ENCODE data around the gene ZFP69.
A peak's percentile ranks its signal among the peaks of the same experiment; 100 is the strongest.
"Not testable (repeated sequence)": the region's sequence is repeated elsewhere in the genome, so short reads cannot be mapped to it uniquely, and the experiment has no call there.

ZFP69 gene

GRCh38 chr1:40476924-40477677 lies at the start of gene ZFP69:
TSS of gene ZFP69 (plus strand) at chr1:40477290. CDS start at chr1:40479362, 2,072 bp downstream.
- peak; percentile 55 to 65 for DNase-seq (ENCODE audit: low read depth in 2 of 2)

GRCh38 chr1:40431385-40431784 lies 45.7 kb upstream of the ZFP69 start:
- no peak for DNase-seq (ENCODE audit: low read depth in 2 of 2)

- DNase-seq (ENCODE audit: low read depth in 2 of 2): no peak
These were observed 44.3 kb upstream of the ZFP69 start for GRCh38 chr1:40432644-40433390.

DNA sequence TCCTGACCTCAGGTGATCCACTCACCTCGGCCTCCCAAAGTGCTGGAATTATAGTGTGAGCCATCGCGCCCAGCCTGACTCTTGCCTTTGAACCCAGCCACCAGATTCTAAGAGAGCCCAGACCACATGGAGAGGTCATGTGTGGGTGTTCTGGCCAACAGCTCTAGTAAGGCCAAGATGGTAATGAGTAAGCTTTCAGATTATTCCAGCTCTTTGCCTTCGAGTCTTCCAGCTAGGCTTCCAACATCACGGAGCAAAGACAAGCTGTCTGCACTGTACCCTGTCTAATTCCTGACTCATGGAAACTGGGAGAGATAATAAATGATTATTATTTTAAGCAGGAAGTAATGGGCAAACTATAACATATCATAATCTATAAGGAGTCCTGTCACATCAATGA lies 41.6 kb upstream of the ZFP69 start:
- no peak for DNase-seq (ENCODE audit: low read depth in 2 of 2)

DNA sequence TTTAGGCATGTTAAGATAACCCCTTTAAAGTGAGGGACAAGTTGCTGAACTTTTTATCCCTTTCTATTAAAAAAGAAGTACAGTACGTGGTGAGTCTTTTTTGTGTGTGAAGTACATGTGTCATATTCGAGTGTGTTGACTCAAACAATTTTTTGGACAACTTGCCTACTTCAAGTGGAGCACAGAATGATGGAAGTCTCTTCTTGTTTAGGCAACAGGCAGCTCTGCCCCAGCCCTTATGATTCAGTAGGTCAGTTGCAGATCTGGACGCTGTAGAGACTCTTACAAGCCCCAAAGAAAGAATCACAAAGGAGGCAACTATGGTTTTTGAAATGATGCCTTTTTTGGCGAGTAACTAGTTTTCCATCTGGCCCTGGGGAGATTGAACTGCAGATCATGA lies 41.2 kb upstream of the ZFP69 start:
- no peak for DNase-seq (ENCODE audit: low read depth in 2 of 2)

DNA sequence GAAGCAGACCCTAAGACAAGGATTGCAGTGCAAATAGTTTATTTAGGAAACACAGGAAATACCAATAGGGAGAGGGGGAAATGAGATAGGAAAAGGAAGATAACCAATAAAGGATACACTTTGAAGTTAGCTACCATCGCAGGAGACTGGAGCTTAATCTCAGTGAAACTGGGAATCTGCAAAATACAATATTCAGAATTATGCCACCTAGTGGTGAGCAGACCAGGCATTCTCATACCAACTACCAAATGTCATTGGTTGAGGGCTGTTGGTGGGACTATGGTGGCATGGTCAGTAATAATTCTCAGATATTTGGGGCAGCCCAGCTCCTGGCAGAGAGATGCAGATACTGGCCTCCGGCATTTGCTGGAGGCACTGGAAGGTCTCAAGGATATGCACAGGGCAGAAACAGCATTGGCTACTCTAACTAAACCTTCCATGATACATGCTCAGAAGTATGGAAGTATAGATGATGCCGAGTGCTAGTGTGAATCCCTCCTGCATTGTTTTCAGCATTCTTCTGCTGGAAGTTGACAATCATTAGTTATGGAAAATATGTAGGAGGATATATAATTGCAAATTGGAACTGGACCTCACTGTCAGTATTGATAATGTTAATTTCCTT lies 38.6 kb upstream of the ZFP69 start:
- DNase-seq (ENCODE audit: low read depth in 2 of 2): no peak

GRCh38 chr1:40439247-40439646 lies 37.8 kb upstream of the ZFP69 start:
- no peak for DNase-seq (ENCODE audit: low read depth in 2 of 2)

DNA sequence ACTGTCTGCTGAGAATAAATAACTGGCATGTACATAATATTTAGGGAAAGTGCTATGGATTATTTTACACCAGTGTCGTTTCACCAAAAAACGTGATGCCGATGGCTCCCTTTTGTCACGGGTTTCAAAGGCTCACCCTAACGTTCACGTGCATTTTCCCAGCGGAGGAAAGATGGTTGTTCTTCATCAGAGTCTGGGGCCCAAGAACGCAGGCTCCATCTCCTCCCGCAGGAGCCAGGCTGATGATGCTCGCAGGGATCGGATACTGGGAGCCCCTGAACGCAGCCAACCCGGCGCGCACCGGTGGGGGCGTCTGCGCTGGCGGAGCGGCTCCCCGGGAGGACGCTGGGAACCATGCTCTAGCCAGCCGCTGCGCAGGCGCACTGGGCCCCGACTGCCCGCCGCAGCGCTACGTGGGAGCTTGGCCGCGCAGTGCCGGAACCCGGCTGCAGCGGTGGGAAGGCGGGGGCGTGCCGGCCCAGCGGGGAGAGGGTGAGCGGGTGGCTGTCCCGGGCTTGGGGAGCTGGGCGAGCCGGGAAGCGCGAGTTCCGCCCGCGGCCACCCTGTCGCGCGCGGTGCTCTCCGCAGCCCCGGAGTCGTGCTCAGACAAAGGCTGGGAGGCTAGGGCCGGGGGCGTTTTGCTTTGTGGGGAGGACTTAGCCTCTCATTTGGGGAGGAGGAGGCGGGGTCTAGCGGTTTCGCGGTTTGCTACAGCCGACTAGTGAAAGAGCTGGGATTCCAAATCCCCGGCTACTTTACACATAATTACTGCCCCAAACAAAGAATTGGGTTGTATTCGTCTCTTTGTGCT lies 27.2 kb upstream of the ZFP69 start, which contains the start of gene ZFP69B:
Gene ZFP69B (plus strand): TSS at position 793 of the 811 bp plus-strand sequence. CDS start 486 bp downstream, outside the sequence.
- peak; percentile 92 to 93 for DNase-seq (ENCODE audit: low read depth in 2 of 2)

GRCh38 chr1:40450495-40451237 lies 26.4 kb upstream of the ZFP69 start:
- DNase-seq (ENCODE audit: low read depth in 2 of 2): peak; percentile 81

- DNase-seq (ENCODE audit: low read depth in 2 of 2): no peak
These were observed 25.9 kb upstream of the ZFP69 start for GRCh38 chr1:40451238-40451585.

DNA sequence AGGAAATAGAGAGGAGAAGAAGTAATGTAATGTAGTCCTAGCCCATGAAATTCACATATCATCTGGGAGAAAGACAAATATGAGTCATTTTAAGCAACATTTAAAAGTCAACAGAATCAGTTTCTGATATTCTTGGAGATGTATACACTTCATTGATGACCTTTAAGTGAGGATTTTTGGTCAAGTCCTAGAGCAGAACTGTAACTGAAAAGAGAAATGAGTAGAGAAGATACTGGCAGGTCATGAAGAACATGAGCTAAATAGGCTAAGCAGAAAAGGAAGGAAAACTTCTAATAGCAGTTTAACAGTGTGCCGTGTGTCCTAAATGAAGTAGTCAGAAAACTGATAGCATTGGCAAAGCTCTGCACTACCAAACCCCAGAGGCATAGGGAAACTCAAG lies 22.2 kb upstream of the ZFP69 start:
- DNase-seq (ENCODE audit: low read depth in 2 of 2): no peak

- DNase-seq (ENCODE audit: low read depth in 2 of 2): no peak
These were observed 14.0 kb upstream of the ZFP69 start for GRCh38 chr1:40462956-40463590.

- DNase-seq (ENCODE audit: low read depth in 2 of 2): no peak
These were observed 7.8 kb upstream of the ZFP69 start for GRCh38 chr1:40469327-40469726.

DNA sequence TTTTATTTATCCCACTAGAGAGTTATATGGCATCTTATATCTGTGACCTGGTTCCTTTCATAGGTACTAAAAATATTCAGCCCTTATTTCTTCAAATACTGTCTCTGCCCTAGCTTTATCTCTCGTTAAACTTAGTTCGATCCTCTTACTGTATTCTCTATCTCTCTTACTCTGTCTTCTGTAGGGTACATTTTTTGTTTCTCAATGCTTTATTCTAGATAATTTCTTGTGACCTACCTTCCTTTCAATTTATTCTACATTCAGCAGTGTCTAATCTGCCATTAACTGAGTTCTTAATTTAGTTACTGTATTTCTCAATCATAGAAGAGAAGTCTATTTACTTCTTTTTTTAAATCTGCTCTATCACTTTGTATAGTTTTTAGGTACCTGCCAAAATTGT lies 1.8 kb upstream of the ZFP69 start:
- DNase-seq (ENCODE audit: low read depth in 2 of 2): no peak

- peak; percentile 2 to 5 for DNase-seq (ENCODE audit: low read depth in 2 of 2)
These were observed 576 bp downstream of the ZFP69 start for GRCh38 chr1:40477678-40478053.

DNA sequence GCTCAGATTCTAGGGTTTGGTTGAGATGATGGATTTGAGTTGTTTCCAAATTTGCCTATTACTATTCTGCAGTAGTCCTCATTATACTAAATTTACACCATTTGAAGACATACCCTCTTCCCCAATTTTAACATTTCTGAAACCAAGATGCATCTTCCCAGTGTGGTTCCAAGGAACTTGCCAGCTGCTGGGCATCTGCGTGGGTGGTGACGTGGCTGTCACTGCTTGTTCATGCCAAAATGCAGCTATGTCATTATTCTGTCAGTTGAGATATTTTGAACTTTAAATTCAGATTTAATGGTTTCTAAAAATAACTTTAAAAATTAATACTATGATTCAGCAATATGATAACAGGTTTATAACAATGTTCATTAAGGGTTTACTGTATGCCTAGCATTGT lies 1.2 kb downstream of the ZFP69 start:
- no peak for DNase-seq (ENCODE audit: low read depth in 2 of 2)

DNA sequence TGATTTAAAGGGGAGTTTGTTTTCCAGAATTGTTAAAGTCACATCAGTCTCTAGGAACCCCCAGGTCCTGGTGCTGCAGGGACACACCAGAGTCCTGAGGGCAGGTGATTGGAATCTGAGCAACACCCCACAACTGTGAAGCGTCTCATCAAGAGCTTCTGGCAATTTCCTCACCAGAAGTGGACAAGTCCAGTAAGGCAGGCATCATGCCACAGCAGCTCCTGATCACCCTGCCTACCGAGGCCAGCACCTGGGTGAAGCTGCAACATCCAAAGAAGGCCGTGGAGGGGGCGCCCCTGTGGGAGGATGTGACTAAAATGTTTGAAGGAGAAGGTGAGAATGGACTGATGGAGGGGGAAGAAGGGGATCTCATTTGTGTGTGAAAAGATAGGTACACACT lies 2.1 kb downstream of the ZFP69 start:
- no peak for DNase-seq (ENCODE audit: low read depth in 2 of 2)

GRCh38 chr1:40495315-40495903 lies 18.3 kb downstream of the ZFP69 start:
- no peak for DNase-seq (ENCODE audit: low read depth in 2 of 2)

DNA sequence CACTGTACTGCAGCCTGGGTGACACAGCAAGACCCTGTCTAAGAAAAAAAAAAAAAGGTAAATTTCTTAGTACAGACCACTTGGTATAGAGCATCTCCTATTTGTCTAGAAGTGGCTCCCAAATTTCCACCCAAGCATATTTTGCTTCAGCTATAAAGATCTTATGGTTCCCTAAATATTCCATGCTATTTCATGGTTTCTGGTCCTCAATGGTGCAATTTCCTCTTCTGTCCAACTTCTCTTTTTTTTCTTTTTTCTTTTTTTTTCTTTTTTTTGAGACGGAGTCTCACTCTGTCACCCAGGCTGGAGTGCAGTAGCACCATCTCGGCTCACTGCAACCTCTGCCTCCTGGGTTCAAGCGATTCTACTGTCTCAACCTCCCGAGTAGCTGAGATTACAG lies 25.6 kb downstream of the ZFP69 start:
- DNase-seq (ENCODE audit: low read depth in 2 of 2): not testable (repeated sequence)

DNA sequence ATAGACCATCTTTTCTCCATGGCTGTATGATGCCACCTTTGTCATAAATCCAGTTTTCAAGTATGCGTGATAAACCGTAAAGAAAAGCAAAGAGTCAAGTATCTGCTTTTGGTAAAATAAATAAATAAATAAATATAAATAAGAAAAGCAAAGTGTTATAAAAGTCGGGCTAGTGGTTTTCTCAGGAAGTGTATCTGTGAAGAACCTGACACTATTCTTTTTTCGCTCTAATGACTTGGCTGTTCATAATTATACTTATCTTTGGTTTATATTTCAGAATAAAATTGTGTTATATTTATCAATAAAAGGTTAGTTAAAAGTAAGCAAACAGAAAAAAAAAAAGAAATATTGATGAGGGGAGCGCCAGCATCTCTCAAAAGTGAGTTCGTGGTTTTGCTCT lies 30.9 kb downstream of the ZFP69 start:
- DNase-seq (ENCODE audit: low read depth in 2 of 2): no peak

Measured in stimulated activated CD8-positive, alpha-beta memory T cell treated with anti-CD3 and anti-CD28 coated beads, Interleukin-2, amount 100 ng/mL, for 48 hours (primary cell).